Muscle layer of duodenum (tissue), 2 donors: ENCODE results near the gene ZNF23.

Source experiments
- H3K27ac ChIP-seq: one replicate; pipeline ENCODE4 v1.7.0; 2013; ENCODE audit warnings: mild to moderate bottlenecking, low read length
- H3K27me3 ChIP-seq: one replicate; pipeline ENCODE4 v1.7.0; 2013; ENCODE audit warnings: low read depth, mild to moderate bottlenecking, control low read depth, low read length
- H3K36me3 ChIP-seq, 2 donors: one replicate each; pipeline ENCODE4 v1.7.0; 2013; ENCODE audit warnings: low read length in 2 of 2, control low read depth in 1 of 2, mild to moderate bottlenecking in 1 of 2; ENCODE audit not compliant: insufficient read depth in 2 of 2, control insufficient read depth in 1 of 2
- H3K4me1 ChIP-seq, 2 donors: one replicate each; pipeline ENCODE4 v1.7.0; 2013; ENCODE audit warnings: low read length in 2 of 2, mild to moderate bottlenecking in 2 of 2, control low read depth in 1 of 2, moderate library complexity in 1 of 2; ENCODE audit not compliant: insufficient read depth in 2 of 2, control insufficient read depth in 1 of 2
- H3K4me3 ChIP-seq, 2 donors: one replicate each; pipeline ENCODE4 v1.7.0; 2013; ENCODE audit warnings: low read length in 2 of 2, low read depth in 1 of 2, mild to moderate bottlenecking in 1 of 2
- H3K9me3 ChIP-seq, 2 donors: one replicate each; pipeline ENCODE4 v1.7.0; 2013; ENCODE audit warnings: low read length in 2 of 2, control low read depth in 1 of 2, mild to moderate bottlenecking in 1 of 2; ENCODE audit not compliant: control insufficient read depth in 1 of 2
- donor health status: healthy.

The ZNF23 gene

GRCh38 chr16:71409011-71409775 is 52.9 kb downstream of the ZNF23 start:
- Histone ChIP-seq H3K27ac (no peak overlapping the region), H3K27me3 (no peaks in the 10 kb centered on the region), H3K36me3 (no peaks in the 10 kb centered on the region), H3K4me1 (peaks cover 0 to 7% of the 10 kb centered on the region in 2 donors), H3K9me3 (no peaks in the 10 kb centered on the region), H3K4me3 (no peak overlapping the region)

GRCh38 chr16:71408536-71408935 is 53.5 kb downstream of the ZNF23 start:
- peaks cover 0 to 7% of the 10 kb centered on the region in 2 donors for H3K4me1 ChIP-seq
- no peaks in the 10 kb centered on the region for H3K27me3 ChIP-seq
- H3K9me3 ChIP-seq: peaks cover 0 to 2% of the 10 kb centered on the region in 2 donors
- no peaks in the 10 kb centered on the region for H3K36me3 ChIP-seq
- no peak overlapping the region for H3K27ac ChIP-seq
- H3K4me3 ChIP-seq: no peak overlapping the region

- peaks cover 0 to 2% of the 10 kb centered on the region in 2 donors for H3K9me3 ChIP-seq
- peaks cover 0 to 7% of the 10 kb centered on the region in 2 donors for H3K4me1 ChIP-seq
- no peaks in the 10 kb centered on the region for H3K27me3 ChIP-seq
Measured at GRCh38 chr16:71407731-71408130, 54.3 kb downstream of the ZNF23 start.

GRCh38 chr16:71406724-71407123 is 55.3 kb downstream of the ZNF23 start:
- H3K27me3 ChIP-seq: no peaks in the 10 kb centered on the region
- peaks cover 0 to 2% of the 10 kb centered on the region in 2 donors for H3K9me3 ChIP-seq
- no peak overlapping the region for H3K4me3 ChIP-seq
- H3K36me3 ChIP-seq: no peaks in the 10 kb centered on the region
- H3K27ac ChIP-seq: no peak overlapping the region
- no peaks in the 10 kb centered on the region for H3K4me1 ChIP-seq

More at GRCh38 chr16:71407731-71408130, 54.3 kb downstream of the ZNF23 start:
- Histone ChIP-seq H3K4me3 (no peak overlapping the region), H3K27ac (no peak overlapping the region), H3K36me3 (no peaks in the 10 kb centered on the region)

- Histone ChIP-seq H3K36me3 (no peaks in the 10 kb centered on the region), H3K27me3 (no peaks in the 10 kb centered on the region)
Measured at GRCh38 chr16:71406316-71406715, 55.7 kb downstream of the ZNF23 start.

GRCh38 chr16:71404364-71404763 is 57.7 kb downstream of the ZNF23 start:
- no peak overlapping the region for H3K27ac ChIP-seq
- no peaks in the 10 kb centered on the region for H3K36me3 ChIP-seq
- no peaks in the 10 kb centered on the region for H3K27me3 ChIP-seq
- peaks cover 0 to 2% of the 10 kb centered on the region in 2 donors for H3K9me3 ChIP-seq
- H3K4me3 ChIP-seq: no peak overlapping the region
- H3K4me1 ChIP-seq: no peaks in the 10 kb centered on the region

More at GRCh38 chr16:71406316-71406715, 55.7 kb downstream of the ZNF23 start:
- Histone ChIP-seq H3K4me3 (no peak overlapping the region), H3K4me1 (no peaks in the 10 kb centered on the region), H3K9me3 (peaks cover 0 to 2% of the 10 kb centered on the region in 2 donors), H3K27ac (no peak overlapping the region)

- Histone ChIP-seq H3K27me3 (no peaks in the 10 kb centered on the region), H3K36me3 (no peaks in the 10 kb centered on the region), H3K4me1 (no peaks in the 10 kb centered on the region), H3K4me3 (no peak overlapping the region), H3K9me3 (peaks cover 0 to 2% of the 10 kb centered on the region in 2 donors), H3K27ac (no peak overlapping the region)
Measured at GRCh38 chr16:71402674-71403073, 59.4 kb downstream of the ZNF23 start.

GRCh38 chr16:71402007-71402406 is 60.0 kb downstream of the ZNF23 start:
- H3K4me1 ChIP-seq: no peaks in the 10 kb centered on the region
- H3K27ac ChIP-seq: no peak overlapping the region
- H3K36me3 ChIP-seq: no peaks in the 10 kb centered on the region
- H3K9me3 ChIP-seq: peaks cover 0 to 2% of the 10 kb centered on the region in 2 donors
- H3K27me3 ChIP-seq: no peaks in the 10 kb centered on the region
- H3K4me3 ChIP-seq: no peak overlapping the region

GRCh38 chr16:71399801-71400563 is 62.1 kb downstream of the ZNF23 start:
- peaks cover 0 to 2% of the 10 kb centered on the region in 2 donors for H3K9me3 ChIP-seq
- no peaks in the 10 kb centered on the region for H3K27me3 ChIP-seq
- H3K4me1 ChIP-seq: no peaks in the 10 kb centered on the region
- H3K36me3 ChIP-seq: no peaks in the 10 kb centered on the region
- H3K4me3 ChIP-seq: no peak overlapping the region
- H3K27ac ChIP-seq: no peak overlapping the region
